HG02623 (cell line): Measurements from ENCODE around the gene KIAA1586.

Experiments used
- ATAC-seq: cut with Tn5 transposase; IDR thresholded peaks from one replicate; pipeline ENCODE4 v1.9.1; 2021; ENCODE audit warnings: moderate library complexity; ENCODE audit not compliant: unreplicated experiment

KIAA1586 gene

DNA sequence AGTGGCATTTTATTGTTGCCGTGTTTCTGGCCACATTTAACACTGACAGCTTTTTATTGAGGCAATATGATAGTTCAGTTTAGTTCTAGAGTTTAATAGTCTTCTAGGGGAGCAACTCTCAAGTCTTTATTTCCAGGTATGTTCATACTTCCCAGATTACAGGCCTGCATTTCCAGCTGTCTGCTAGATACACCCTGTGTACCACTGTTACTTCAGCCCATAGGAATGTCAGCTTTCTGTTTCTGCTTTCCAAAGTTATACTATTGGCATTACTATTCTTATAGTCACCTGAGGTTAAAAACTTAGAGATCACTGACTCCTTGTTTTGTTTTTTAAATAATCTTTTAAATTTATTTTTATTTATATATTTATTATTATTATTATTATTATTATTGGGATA lies 51.1 kb downstream of the KIAA1586 start:
- no peak for ATAC-seq

DNA sequence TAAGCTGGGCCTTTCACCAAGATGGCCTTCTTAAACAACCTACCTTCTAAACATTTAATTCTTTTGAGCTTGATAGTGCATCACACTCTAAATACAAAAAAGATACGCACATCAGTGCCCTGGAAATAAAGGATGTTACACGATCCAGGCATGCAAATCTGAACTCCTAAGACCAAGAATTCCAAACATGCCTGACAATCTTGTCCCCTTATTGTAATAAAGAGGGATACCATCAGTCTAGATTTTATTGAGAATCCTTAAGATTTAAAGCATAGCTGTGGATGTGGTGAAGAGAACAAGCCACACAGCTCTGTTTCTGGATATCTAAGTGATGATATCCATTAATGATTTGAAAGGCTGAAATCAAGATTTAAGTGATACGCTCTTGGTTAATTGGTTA lies 56.5 kb downstream of the KIAA1586 start:
- ATAC-seq = no peak

DNA sequence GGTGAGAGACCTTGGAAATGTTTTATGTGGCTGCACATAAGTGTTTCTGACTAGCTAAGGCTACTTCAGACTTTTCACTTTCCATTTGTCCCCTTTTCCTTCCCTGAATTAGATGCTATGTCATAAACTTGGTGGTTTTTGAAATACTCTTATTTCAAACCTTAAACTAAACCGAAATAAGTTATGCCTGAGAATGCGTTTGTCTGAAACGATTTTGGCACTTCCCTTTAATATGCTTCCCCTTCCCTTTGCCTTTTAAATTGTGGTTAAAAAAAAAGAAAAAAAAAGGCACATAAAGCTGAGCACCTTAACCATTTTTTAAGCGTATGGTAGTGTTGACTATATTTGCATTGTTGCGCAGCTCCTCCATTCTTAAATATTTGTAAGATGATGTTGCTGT lies 57.8 kb downstream of the KIAA1586 start:
- ATAC-seq = no peak
